ENCODE data around the gene HYOU1.
"Not testable (repeated sequence)": the region's sequence is repeated elsewhere in the genome, so short reads cannot be mapped to it uniquely, and the experiment has no call there.

Gene HYOU1

GRCh38 chr11:119084663-119085436, 27.8 kb upstream of the HYOU1 start, which contains the start of gene HMBS:
TSS of gene HMBS (plus strand) at chr11:119084881. CDS start at chr11:119085034, 153 bp downstream.
- DNase-seq (ENCODE audit: low spot score) = peak; percentile 99

- DNase-seq (ENCODE audit: low spot score) = peak; percentile 85
These were observed 24.8 kb upstream of the HYOU1 start for GRCh38 chr11:119081682-119082260.

DNA sequence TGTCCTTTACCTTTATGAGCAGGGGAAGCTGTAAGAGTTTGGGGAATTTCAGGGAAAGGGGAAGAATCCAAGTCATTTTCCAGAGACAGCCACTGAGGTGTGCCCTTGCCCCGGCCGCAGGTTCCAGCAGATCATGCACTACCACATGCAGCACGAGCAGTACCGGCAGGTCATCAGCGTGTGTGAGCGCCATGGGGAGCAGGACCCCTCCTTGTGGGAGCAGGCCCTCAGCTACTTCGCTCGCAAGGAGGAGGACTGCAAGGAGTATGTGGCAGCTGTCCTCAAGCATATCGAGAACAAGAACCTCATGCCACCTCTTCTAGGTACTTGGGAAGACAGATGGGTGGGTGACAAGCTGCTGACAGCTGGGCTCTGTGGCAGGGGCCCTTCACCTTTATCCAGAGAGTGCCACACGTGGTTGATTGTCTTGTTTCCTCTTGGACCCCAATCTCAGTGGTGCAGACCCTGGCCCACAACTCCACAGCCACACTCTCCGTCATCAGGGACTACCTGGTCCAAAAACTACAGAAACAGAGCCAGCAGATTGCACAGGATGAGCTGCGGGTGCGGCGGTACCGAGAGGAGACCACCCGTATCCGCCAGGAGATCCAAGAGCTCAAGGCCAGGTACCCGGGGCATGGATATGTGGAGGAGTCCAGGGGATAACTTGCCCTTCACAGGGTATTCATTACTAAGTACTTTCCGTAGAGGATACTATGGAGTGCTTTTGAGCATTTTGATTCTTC, 21.8 kb upstream of the HYOU1 start:
- no peak for DNase-seq (ENCODE audit: low spot score)

DNA sequence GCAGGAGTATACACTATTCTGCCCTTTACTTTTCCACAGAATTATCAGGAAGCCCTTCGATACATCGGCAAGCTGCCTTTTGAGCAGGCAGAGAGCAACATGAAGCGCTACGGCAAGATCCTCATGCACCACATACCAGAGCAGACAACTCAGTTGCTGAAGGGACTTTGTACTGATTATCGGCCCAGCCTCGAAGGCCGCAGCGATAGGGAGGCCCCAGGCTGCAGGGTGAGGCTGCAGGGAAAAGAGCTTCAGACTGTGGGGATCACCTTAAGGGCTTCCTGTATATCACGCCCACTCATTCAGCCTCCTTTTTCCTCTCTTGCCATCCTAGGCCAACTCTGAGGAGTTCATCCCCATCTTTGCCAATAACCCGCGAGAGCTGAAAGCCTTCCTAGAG, 20.8 kb upstream of the HYOU1 start:
- DNase-seq (ENCODE audit: low spot score) = no peak

DNA sequence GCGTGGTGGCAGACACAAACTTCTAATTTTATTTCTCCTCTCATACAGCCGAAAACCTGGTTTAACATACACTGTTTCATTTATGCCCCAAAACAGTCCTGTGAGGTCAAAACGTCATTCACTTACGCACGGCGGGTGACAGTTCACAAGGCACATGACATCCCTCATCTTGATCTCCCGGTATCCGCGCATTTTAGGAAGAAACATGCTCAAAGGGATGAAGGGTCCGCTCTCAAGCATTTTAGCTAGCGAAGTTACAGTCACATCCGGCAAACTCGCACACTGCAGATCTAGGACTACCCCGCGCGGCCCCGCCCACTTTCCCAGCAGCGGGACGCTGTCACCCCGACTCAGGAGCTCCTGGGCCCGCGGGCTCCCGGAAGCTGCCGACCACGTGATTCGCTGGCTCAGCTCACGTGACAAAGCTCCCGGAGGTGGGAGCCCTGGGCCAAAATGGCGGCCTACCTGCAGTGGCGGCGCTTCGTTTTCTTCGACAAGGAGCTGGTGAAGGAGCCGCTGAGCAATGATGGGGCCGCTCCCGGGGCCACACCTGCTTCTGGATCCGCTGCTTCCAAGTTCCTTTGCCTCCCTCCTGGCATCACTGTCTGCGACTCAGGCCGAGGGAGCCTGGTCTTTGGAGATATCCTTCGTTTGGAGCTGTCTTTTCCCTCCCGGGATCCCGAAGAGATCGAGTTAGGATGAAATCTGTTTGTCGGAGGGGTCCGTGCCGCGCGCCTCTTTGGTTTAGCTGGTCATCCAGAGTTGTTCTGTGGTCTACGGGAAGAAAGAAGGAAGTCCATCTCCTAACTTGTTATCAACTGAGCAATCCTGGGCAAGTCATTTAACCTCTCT, 10.6 kb upstream of the HYOU1 start, which contains the start of gene VPS11:
VPS11 (plus strand) TSS at position 448 of the 852 bp plus-strand sequence; CDS start at position 454, 6 bp downstream.
- peak; percentile 96 for DNase-seq (ENCODE audit: low spot score)

- no peak for DNase-seq (ENCODE audit: low spot score)
These were observed 8.4 kb upstream of the HYOU1 start for GRCh38 chr11:119065369-119065768.

GRCh38 chr11:119062779-119063178, 5.8 kb upstream of the HYOU1 start:
- DNase-seq (ENCODE audit: low spot score) = no peak

DNA sequence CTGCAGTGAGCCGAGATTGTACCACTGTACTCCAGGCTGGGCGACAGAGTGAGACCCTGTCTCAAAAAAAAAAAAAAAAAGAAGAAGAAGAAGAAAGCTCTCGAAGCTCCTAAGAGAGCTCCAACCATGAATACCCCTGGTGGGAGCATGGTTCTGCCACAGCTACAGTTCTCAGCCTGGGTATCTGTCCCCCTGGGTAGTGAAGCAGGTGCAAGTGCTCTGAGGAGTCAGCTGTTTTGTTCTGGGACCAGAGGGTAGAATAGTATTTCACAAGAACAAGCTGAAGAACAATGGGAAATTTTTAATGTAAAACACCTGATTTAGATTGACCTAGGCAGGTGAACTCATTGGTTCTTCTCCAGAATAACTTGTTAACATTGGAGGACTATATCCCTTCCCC, 4.3 kb upstream of the HYOU1 start:
- DNase-seq (ENCODE audit: low spot score) = no peak

DNA sequence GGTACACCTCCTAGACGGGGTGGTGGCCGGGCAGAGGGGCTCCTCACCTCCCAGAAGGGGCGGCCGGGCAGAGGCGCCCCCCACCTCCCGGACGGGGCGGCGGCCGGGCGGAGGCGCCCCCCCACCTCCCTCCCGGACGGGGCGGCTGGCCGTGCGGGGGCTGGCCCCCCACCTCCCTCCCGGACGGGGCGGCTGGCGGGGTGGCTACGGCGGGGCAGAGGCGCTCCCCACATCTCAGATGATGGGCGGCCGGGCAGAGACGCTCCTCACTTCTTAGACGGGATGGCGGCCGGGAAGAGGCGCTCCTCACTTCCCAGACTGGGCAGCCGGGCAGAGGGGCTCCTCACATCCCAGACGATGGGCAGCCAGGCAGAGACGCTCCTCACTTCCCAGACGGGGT, 2.1 kb upstream of the HYOU1 start:
- DNase-seq (ENCODE audit: low spot score) = not testable (repeated sequence)

- DNase-seq (ENCODE audit: low spot score) = no peak
These were observed 495 bp downstream of the HYOU1 start for GRCh38 chr11:119056421-119056999.

GRCh38 chr11:119055901-119056300, 1.1 kb downstream of the HYOU1 start:
- peak; percentile 27 for DNase-seq (ENCODE audit: low spot score)

DNA sequence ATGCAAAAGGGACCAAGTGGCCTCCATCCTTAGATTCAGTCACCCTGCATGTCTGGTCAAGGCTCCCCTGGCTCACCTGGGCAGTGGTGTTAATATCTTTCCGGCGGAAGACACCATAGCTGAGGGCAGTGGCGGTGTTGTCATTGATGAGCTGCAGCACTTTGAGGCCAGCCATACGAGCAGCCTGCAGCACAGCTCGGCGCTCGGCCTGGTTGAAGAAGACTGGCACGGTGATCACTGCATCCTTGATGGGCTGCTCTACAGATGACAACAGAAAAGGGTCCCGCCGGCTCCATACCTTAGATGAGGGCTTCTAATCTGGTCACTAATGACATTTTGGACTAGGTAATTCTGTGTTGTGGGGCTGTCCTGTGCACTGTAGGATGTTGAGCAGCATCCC, 2.6 kb downstream of the HYOU1 start:
- no peak for DNase-seq (ENCODE audit: low spot score)

DNA sequence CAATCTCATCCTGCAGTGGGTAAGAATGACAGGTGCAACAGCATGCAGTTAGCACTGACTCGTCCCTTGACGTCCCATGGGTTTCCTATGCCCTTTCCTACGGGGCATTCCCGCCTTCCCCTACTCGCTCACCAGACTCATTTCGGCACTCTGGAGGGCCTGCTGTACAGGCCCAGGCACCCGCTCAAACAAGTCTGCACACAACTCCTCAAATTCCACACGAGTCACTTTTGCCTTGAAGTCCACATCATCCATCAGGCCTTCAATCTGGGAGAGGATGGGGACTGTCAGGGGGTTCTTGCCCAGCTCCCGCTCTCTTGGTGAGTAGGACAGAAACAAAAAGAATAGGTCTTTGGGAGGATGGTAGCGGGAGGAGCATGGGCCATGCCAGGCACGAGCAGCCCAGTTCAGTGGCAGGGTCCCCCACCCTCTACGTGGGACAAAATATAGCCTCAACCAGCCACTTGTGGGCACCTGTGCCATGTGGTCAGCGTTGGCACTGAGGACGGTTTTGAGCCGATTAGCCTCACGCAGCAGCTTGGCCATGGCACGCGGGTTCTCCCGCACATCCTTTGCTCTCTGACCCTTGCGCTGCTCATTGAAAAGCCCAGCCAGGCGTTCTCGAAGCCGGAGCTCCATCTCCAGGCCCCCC, 4.7 kb downstream of the HYOU1 start:
- no peak for DNase-seq (ENCODE audit: low spot score)

- DNase-seq (ENCODE audit: low spot score) = no peak
These were observed 5.4 kb downstream of the HYOU1 start for GRCh38 chr11:119051440-119052162.

DNA sequence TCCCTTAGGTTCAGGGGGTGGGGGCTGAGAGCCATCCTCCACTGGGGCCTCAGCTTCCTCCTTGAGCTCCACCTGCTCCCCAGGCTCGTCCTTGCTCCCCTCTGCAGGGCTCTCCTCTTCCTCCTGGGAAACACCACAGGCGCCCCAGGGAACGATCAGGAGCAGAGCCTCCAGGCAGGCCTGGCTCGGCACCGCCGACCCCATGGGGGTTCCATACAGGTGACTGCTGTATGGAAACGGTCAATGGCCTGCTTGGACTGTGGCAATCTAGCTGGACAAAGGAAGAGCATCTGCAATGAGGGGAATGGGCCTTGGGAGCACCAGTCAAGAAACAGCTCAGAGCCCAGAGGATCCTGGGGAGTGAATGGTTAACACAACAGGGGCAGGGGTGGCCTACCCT, 7.9 kb downstream of the HYOU1 start:
- DNase-seq (ENCODE audit: low spot score) = no peak

DNA sequence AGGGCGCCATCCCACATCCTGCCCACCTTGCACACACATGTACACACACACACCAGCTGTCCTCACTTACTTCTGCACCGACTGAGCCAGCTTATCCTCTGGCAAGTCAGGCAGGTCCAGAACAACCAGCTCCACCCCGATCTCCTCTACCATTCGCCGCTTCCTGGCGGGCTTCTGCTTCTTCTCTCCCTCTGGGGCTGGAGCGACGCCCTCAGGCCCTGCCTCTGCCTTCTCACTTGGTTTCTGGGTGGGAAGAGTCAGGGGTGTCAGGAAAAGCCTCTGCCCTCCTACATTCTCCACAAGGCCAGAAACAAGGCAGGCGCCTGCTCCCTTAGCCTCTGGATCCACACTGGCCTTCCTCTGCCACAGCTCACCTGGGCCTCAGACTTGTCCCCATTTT, 8.4 kb downstream of the HYOU1 start:
- no peak for DNase-seq (ENCODE audit: low spot score)

DNA sequence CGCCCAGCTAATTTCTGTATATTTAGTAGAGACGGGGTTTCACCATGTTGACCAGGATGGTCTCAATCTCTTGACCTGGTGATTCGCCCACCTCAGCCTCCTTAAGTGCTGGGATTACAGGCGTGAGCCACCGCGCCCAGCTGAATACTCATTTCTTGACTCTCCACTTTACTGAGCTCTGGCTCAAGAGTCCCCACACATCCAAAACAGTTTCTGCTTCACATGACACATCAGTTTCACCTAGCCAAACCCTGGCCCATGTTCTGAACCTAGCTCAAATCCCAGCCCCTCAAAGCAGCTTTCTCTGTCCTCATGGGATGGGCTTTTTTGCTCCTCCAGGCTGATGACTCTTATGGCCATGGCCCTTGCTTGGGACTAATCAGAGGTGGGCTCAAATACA, 9.8 kb downstream of the HYOU1 start:
- no peak for DNase-seq (ENCODE audit: low spot score)

DNA sequence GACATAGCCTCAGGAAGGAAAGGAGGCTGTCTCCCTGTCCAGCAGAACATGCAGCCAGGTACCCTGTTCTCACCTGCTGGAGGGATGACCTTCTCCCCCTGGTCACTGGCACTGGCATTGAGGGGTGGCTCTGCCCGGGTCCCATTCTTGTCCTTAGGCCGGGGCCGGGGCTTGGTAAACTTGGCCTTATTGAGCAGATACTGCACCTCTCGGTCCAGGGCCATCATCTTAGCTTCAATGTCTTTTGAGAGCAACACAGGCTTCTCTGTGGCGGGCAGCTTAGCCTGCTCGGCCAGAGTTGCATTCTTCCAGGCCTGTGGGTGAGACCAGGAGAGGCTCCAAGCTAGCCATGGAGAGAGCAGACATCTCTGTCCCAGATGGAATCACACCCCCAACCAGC, 10.5 kb downstream of the HYOU1 start:
- DNase-seq (ENCODE audit: low spot score) = no peak

DNA sequence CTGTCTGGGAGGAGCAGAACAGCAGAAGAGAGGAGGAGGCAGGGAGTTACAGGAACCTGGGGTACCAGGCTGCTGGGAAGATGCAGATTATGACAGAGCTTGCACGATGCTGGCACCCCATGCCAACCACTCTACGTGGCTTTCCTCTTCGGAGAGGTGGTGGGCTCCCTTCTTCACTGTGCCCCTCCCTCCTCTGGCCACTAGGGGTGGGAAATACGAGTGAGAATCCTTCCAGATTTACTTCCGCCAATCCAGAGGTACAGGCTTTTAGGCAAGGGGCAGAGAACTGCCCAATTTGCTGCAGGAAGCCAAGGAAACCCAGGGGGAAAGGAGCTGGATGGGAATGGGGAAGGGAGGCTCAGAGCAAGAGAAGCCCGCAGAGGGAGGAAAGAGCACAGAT, 12.3 kb downstream of the HYOU1 start:
- no peak for DNase-seq (ENCODE audit: low spot score)

GRCh38 chr11:119042927-119043326, 14.1 kb downstream of the HYOU1 start:
- no peak for DNase-seq (ENCODE audit: low spot score)

Data from Ammon's horn (tissue), 1 donor.